GM12878 (cell line): ENCODE results near the gene ADGRV1. TPM values are rescaled to one million over a fixed set of nuclear protein-coding genes. Genes with fewer than 3 reads are reported as not detected.

Experiments used
- ATAC-seq: fragments of 200-7000 bp; cut with Tn5 transposase; 3 replicates; pipeline ENCODE4 v1.9.1; 2020; ENCODE audit warnings: mild to moderate bottlenecking, moderate library complexity
- BruUV-seq: library from RNA; stranded (reverse); fragments of 400-500 nt; replicated peaks from 2 replicates; lab custom pipeline; 2021; lab: Mats Ljungman, UMichigan
- CTCF ChIA-PET: fragments of 300-600 bp; sonication (Branson Sonifier 250); formaldehyde crosslinking; extraction: SDS; loops from one replicate; lab custom pipeline; 2021; ENCODE audit warnings: inconsistent platforms; lab: Yijun Ruan, JAX
- POLR2A ChIA-PET: fragments of 350-600 bp; formaldehyde crosslinking; extraction: SDS; loops from one replicate; lab custom pipeline; 2021; ENCODE audit warnings: inconsistent platforms; lab: Charles Lee
- RAD21 ChIA-PET: fragments of 300-600 bp; sonication (Branson Sonifier 250); formaldehyde crosslinking; loops from one replicate; lab custom pipeline; 2023; ENCODE audit warnings: antibody characterized with exemption; ENCODE audit not compliant: unreplicated experiment; lab: Charles Lee
- SMC1A ChIA-PET: fragments of 300-600 bp; sonication (Branson Sonifier 250); formaldehyde crosslinking; loops from one replicate; lab custom pipeline; 2023; ENCODE audit not compliant: unreplicated experiment, uncharacterized antibody; lab: Charles Lee
- DNase-seq: peaks from one replicate; pipeline ENCODE4 v3.0.0-alpha.2; 2011; ENCODE audit warnings: low read depth, low spot score
- FAIRE-seq: peaks from 3 replicates; lab custom pipeline; 2011; peaks lifted over from hg19 to GRCh38; lab: Jason Lieb, UNC
- H2AFZ ChIP-seq: 2 replicates; pipeline ENCODE4 v1.6.0; 2011; ENCODE audit warnings: low read depth, low read length, control low read depth; ENCODE audit not compliant: control insufficient read depth
- H3K27ac ChIP-seq: 2 replicates; pipeline ENCODE4 v1.5.1; 2011; ENCODE audit warnings: control low read depth; ENCODE audit not compliant: control insufficient read depth, insufficient read depth
- H3K27me3 ChIP-seq, 2 experiments: replicated peaks in 1 of 2; 2 replicates each; pipeline versions ENCODE4 v1.6.0 to v1.6.1; 2011; ENCODE audit warnings: low read length in 1 of 2; ENCODE audit not compliant: control insufficient read depth in 2 of 2, insufficient read depth in 2 of 2
- H3K36me3 ChIP-seq, 2 experiments: 2 replicates each; pipeline ENCODE4 v1.5.1; 2011; ENCODE audit warnings: low read length in 1 of 2; ENCODE audit not compliant: control insufficient read depth in 2 of 2, insufficient read depth in 2 of 2
- H3K4me1 ChIP-seq: 2 replicates; pipeline ENCODE4 v1.6.1; 2011; ENCODE audit warnings: mild to moderate bottlenecking, low read length, moderate library complexity, mixed read lengths; ENCODE audit not compliant: control insufficient read depth, insufficient read depth
- H3K4me2 ChIP-seq: 2 replicates; pipeline ENCODE4 v1.6.0; 2011; ENCODE audit warnings: control low read depth; ENCODE audit not compliant: control insufficient read depth, insufficient read depth
- H3K4me3 ChIP-seq: fragments of 200-600 bp; sonication (generic); 2 replicates; pipeline ENCODE4 v1.5.1; 2016
- H3K79me2 ChIP-seq: 2 replicates; pipeline ENCODE4 v1.6.0; 2011; ENCODE audit warnings: low read length; ENCODE audit not compliant: control insufficient read depth, insufficient read depth
- H3K9ac ChIP-seq: 2 replicates; pipeline ENCODE4 v1.8.0; 2011; ENCODE audit warnings: low read length, control low read depth, mixed read lengths; ENCODE audit not compliant: control insufficient read depth, insufficient read depth
- H3K9me3 ChIP-seq: replicated peaks from 3 replicates; pipeline ENCODE4 v1.5.1; 2011; ENCODE audit warnings: mild to moderate bottlenecking, low read length; ENCODE audit not compliant: control insufficient read depth, insufficient read depth
- H4K20me1 ChIP-seq: 2 replicates; pipeline ENCODE4 v1.6.0; 2011; ENCODE audit not compliant: control insufficient read depth, insufficient read depth
- DPF2 ChIP-seq: fragments of 450-650 bp; IDR thresholded peaks from 2 replicates; pipeline ENCODE4 v1.6.1; 2017; ENCODE audit warnings: mild to moderate bottlenecking
- ETV6 ChIP-seq, 2 experiments: fragments of 450-650 bp in 1 of 2; IDR thresholded peaks in 1 of 2; conservative IDR thresholded peaks in 1 of 2; 2 replicates each; pipeline ENCODE4 v1.6.1; 2014; ENCODE audit warnings: antibody characterized with exemption in 1 of 2, borderline replicate concordance in 1 of 2, low read depth in 1 of 2, mild to moderate bottlenecking in 1 of 2, moderate library complexity in 1 of 2
- NRF1 ChIP-seq: conservative IDR thresholded peaks from 2 replicates; pipeline ENCODE4 v1.6.1; 2011; ENCODE audit warnings: mild to moderate bottlenecking, low read depth, low read length, improper control_type of control experiment
- POLR2A ChIP-seq: IDR thresholded peaks from 2 replicates; pipeline ENCODE4 v1.6.1; 2011; ENCODE audit warnings: low read depth, mild to moderate bottlenecking, low read length
- SIX5 ChIP-seq: IDR thresholded peaks from 2 replicates; pipeline ENCODE4 v1.6.1; 2011; ENCODE audit warnings: mild to moderate bottlenecking, low read depth, low read length, moderate library complexity; ENCODE audit not compliant: severe bottlenecking
- SP1 ChIP-seq: IDR thresholded peaks from one replicate; pipeline ENCODE4 v1.6.1; 2011; ENCODE audit warnings: low read depth, low read length
- TARDBP ChIP-seq: IDR thresholded peaks from 2 replicates; pipeline ENCODE4 v1.6.1; 2016; ENCODE audit warnings: borderline replicate concordance
- WGBS: methylation state at CpG from one replicate; pipeline ENCODE4 v1.1.6; 2016; ENCODE audit warnings: low lambda C conversion rate; ENCODE audit not compliant: insufficient replicate concordance, insufficient coverage; ENCODE audit errors: missing lambda C conversion rate; 5-methylcytosine and 5-hydroxymethylcytosine counted together
- in situ Hi-C: fragments of 300-500 bp; cut with MboI; formaldehyde crosslinking; loops from 9 replicates; pipeline ENCODE4 v1.14.3; 2018; ENCODE audit warnings: mixed read lengths
- intact Hi-C: fragments of 100-400 bp; cut with micrococcal nuclease; formaldehyde crosslinking; loops from one replicate; pipeline ENCODE4 v1.14.2; 2022; ENCODE audit not compliant: unreplicated experiment
- polyA plus RNA-seq, 11 experiments: library from polyadenylated mRNA; depleted of rRNA in 4 of 11; unstranded in 6 of 11; stranded (reverse) in 5 of 11; fragments of >200 nt; fragmentation: Nextera tagmentation in 4 of 11; fragmentation: Illumina TruSeq in 1 of 11; extraction: Ambion mirVana in 4 of 11; extraction: Trizol in 1 of 11; gene quantifications; 1 replicate in 1 of 11; 2 replicates in 10 of 11; pipeline versions ENCODE4 v1.2.1 to v1.2.3, GENCODE V29; 2011 to 2016; ENCODE audit warnings: inconsistent platforms in 2 of 11, missing spikeins in 2 of 11, low read depth in 1 of 11
- total RNA-seq, 4 experiments: library from RNA; depleted of rRNA in 3 of 4; stranded (reverse); fragments of >200 nt in 3 of 4; fragmentation: Illumina TruSeq in 1 of 4; extraction: Trizol in 1 of 4; gene quantifications; 2 replicates each; pipeline versions ENCODE4 v1.2.1 to v1.2.3, GENCODE V29; 2013 to 2021
- TF ChIP-seq, protein P1 (sequence below): fragments of 450-650 bp; IDR thresholded peaks from 2 replicates; pipeline ENCODE4 v1.6.1; 2016; ENCODE audit warnings: mild to moderate bottlenecking

The ADGRV1 gene
- total and polyA plus RNA-seq, 10 of the 15 experiments (the other 5 are each of a cell fraction or from before 2014, with no cell fraction given), result 0.04 to 8.1 (median 0.16) TPM; not detected in 1

DNA sequence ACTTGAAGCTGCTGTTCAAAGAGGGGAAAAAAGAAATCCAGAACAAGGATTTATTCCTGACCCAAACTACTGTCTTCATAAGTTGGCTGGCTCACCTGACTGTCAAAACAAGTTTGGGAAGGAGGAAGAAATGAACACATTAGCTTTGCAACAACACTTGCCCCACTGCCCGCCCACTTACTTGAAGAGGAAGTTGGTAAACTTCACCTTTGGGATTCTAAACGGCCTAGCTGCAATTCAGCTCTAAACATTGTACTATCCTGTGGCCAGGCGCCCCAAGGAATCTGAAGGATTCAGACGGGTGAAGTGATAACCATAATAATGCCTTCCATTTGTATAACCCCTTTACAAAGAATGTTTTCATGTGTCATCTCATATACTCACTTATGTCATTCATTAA is 625.1 kb downstream of the ADGRV1 start (continued):
- TF ChIP-seq, protein P1, sequence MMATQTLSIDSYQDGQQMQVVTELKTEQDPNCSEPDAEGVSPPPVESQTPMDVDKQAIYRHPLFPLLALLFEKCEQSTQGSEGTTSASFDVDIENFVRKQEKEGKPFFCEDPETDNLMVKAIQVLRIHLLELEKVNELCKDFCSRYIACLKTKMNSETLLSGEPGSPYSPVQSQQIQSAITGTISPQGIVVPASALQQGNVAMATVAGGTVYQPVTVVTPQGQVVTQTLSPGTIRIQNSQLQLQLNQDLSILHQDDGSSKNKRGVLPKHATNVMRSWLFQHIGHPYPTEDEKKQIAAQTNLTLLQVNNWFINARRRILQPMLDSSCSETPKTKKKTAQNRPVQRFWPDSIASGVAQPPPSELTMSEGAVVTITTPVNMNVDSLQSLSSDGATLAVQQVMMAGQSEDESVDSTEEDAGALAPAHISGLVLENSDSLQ, result no peak
- no peak for TF ChIP-seq POLR2A
- TF ChIP-seq DPF2, result no peak
- TF ChIP-seq SP1, result no peak
- no peak for TF ChIP-seq ETV6 (conservative IDR thresholded peaks at IDR 0.05 in 1 of 2, IDR thresholded peaks at IDR 0.05 in 1 of 2; ENCODE audit: borderline replicate concordance in 1 of 2, low read depth in 1 of 2)

DNA sequence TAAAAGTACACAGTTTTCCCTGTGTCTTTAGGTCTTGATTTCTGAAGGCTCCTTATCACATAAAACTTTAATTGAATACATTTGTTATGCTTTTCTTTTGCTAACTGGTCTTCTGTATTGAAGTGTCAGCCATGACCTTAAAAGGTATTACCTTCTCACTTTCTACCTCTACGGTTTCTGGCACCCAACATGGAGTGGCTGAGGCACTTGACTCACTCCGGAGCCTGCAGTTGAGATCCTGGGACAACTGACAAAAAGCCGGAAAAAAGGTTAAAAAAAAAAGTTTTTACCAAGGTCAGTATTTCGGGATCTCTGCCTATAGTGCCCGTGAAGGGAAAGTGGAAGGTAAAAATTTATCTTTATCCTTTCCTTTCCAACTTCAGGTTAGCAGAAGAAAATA is 627.5 kb downstream of the ADGRV1 start:
- ChIA-PET SMC1A (no interaction called here), POLR2A (no interaction called here), RAD21 (no interaction called here), CTCF (no interaction called here)
- Histone ChIP-seq H3K36me3 (no peaks in the 10 kb centered on the region), H3K27me3 (no peaks in the 10 kb centered on the region), H4K20me1 (no peaks in the 10 kb centered on the region), H3K4me2 (no peak overlapping the region), H3K9me3 (no peaks in the 10 kb centered on the region), H3K27ac (no peak overlapping the region), H2AFZ (no peak overlapping the region), H3K9ac (no peak overlapping the region), H3K4me3 (no peak overlapping the region), H3K4me1 (peaks cover 5% of the 10 kb centered on the region; the same call in 1 of the 2 replicates), H3K79me2 (no peaks in the 10 kb centered on the region)
- intact Hi-C loops, result no loop called here
- no TSS peak for BruUV-seq
- FAIRE-seq (no peak), ATAC-seq (no peak), DNase-seq (no peak)
- in situ Hi-C loops, result no loop called here
- TF ChIP-seq POLR2A (no peak), SIX5 (no peak), NRF1 (no peak), TARDBP (no peak)
- 80% methylated on average over 5 of the region's 5 CpGs for WGBS
